ENCODE results near the gene GOLGA6L1.
"Not testable (repeated sequence)": the region's sequence is repeated elsewhere in the genome, so short reads cannot be mapped to it uniquely, and the experiment has no call there.

GRCh38 chr15:23081996-23082737 lies 54.5 kb downstream of the GOLGA6L1 start:
- TF ChIP-seq CTCF, EZH2phosphoT487 (IDR thresholded peaks at IDR 0.05): not testable (repeated sequence)
